ENCODE measurements around the gene DENND1B.

DENND1B gene

DNA sequence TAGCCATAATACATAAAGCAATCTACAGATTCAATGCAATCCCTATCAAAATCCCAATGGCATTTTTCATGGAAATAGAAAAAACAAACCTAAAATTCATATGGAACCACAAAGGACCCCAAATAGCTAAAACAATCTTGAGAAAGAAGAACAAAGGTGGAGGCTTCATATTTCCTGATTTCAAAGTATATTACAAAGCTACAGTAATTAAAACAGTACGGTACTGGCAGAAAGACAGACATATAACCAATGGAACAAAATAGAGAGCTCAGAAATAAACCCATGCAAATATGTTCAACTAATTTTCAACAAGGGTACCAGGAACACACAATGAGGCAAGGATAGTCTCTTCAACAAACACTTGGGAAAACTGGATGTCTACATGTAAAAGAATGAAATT, 87.0 kb downstream of the DENND1B start:
- Histone ChIP-seq H3K4me1 (ENCODE audit: control insufficient read depth, insufficient read depth, low read length) (peaks cover 11% of the 10 kb centered on the region; the same call in 1 of the 2 replicates), H3K9me3 (ENCODE audit: control insufficient read depth, insufficient read depth, low read depth, low read length) (no peaks in the 10 kb centered on the region), H3K36me3 (ENCODE audit: control insufficient read depth in 2 of 2, insufficient read depth in 1 of 2, low read length in 2 of 2) (no peaks in the 10 kb centered on the region), H3K4me3 (ENCODE audit: low read depth, low read length) (no peak overlapping the region), H3K27ac (ENCODE audit: extremely low read depth, low read depth, low read length) (no peak overlapping the region)
- peak; percentile 17; the same call in 1 of the 2 replicates for TF ChIP-seq TRIM28 (IDR thresholded peaks at IDR 0.05; ENCODE audit: borderline replicate concordance, low read length)
- TF ChIP-seq ZNF221 (tag by site-specific recombination; IDR thresholded peaks at IDR 0.05; ENCODE audit: borderline replicate concordance) = no peak
- no peak for TF ChIP-seq ZBTB21 (tag by site-specific recombination; IDR thresholded peaks at IDR 0.05)
- peak; percentile 6; the same call in 1 of the 2 replicates for TF ChIP-seq ZNF549 (tag by site-specific recombination; IDR thresholded peaks at IDR 0.05)
- TF ChIP-seq SETDB1 (IDR thresholded peaks at IDR 0.05; ENCODE audit: insufficient read length, low read length) = peak; percentile 70
- peak; percentile 59; the same call in 1 of the 2 replicates for TF ChIP-seq ZNF280D (tag by site-specific recombination; IDR thresholded peaks at IDR 0.05)
- no peak for TF ChIP-seq YY1 (tag by site-specific recombination; IDR thresholded peaks at IDR 0.05)
- TF ChIP-seq ZNF10 (tag by site-specific recombination; IDR thresholded peaks at IDR 0.05) = no peak
- no peak for TF ChIP-seq ZNF792 (tag by site-specific recombination; IDR thresholded peaks at IDR 0.05)
- TF ChIP-seq, protein P1, sequence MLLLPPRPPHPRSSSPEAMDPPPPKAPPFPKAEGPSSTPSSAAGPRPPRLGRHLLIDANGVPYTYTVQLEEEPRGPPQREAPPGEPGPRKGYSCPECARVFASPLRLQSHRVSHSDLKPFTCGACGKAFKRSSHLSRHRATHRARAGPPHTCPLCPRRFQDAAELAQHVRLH (tag by site-specific recombination; IDR thresholded peaks at IDR 0.05) = peak; percentile 70; the same call in 1 of the 2 replicates
- POLR2A ChIA-PET = no interaction called here
- CTCF ChIA-PET = no interaction called here

DNA sequence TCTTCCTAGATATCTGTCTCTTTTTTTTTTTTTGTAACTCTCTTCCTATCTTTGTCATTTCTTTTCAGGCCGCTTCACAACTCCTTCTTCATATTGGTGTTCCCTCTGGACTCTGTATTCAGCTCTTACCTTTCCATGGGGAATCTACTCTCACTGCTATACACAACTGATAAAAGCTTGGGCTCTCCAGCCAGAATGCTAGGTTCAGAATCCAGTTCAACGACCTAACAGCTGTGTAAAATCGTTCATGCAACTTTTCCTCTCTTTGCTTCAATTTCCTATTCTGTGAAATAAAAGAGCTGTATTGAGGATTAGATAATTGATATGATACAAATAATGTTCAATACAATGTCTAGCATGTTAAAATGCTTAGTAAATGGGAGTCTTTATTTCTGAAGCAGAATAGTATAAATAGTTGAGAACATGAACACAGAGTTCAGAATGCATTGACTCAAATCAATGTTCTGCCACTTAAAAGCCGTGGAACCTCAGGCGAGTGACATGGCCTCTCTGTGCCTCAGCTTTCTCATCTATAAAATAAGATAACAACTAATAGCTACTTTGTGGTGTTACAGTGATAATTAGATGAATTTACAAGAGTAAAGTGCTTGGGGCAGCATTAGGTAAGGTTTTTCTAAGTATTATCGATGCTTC, 88.5 kb downstream of the DENND1B start:
- no peaks in the 10 kb centered on the region for H3K36me3 ChIP-seq (ENCODE audit: control insufficient read depth in 2 of 2, insufficient read depth in 1 of 2, low read length in 2 of 2)
- ChIA-PET POLR2A (no interaction called here), CTCF (interaction anchor here (0.8 kb wide), 1 partner anchor 10 kb away, joined by 3 read pairs; no protein-coding TSS in a partner anchor)
- no peaks in the 10 kb centered on the region for H3K9me3 ChIP-seq (ENCODE audit: control insufficient read depth, insufficient read depth, low read depth, low read length)
- no peak for TF ChIP-seq ZNF280C (tag by site-specific recombination; IDR thresholded peaks at IDR 0.05)
- no peak for TF ChIP-seq ZNF596 (tag by site-specific recombination; IDR thresholded peaks at IDR 0.05)
- TF ChIP-seq ZNF341 (tag by site-specific recombination; IDR thresholded peaks at IDR 0.05; ENCODE audit: low read depth) = no peak
- no peak for TF ChIP-seq MEIS1 (CRISPR knock-in tag; IDR thresholded peaks at IDR 0.05; ENCODE audit: borderline replicate concordance)
- no peak for TF ChIP-seq ZNF24 (tag by site-specific recombination; IDR thresholded peaks at IDR 0.05)
- H3K4me3 ChIP-seq (ENCODE audit: low read depth, low read length) = no peak overlapping the region
- H3K27ac ChIP-seq (ENCODE audit: extremely low read depth, low read depth, low read length) = no peak overlapping the region
- H3K4me1 ChIP-seq (ENCODE audit: control insufficient read depth, insufficient read depth, low read length) = peaks cover 11% of the 10 kb centered on the region; the same call in 1 of the 2 replicates

DNA sequence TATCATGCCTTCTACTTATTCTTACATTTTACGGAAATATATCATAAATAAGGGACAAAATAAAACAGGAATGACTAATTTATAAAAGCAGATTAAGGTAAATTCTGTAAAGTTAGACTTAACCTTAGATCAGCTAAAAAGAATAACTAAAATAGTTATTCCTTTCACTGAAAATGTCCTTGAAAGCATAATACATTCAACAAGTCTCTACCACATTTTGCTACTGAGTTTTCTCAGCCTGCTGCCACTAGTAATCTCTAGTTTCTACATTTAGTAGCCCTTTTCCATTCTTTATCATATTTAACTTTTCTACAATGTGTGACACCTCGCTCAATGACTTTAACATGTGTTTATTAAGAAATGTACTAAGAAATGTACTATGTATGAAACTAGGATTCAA, 89.0 kb downstream of the DENND1B start:
- Histone ChIP-seq H3K9me3 (ENCODE audit: control insufficient read depth, insufficient read depth, low read depth, low read length) (no peaks in the 10 kb centered on the region), H3K27ac (ENCODE audit: extremely low read depth, low read depth, low read length) (no peak overlapping the region), H3K4me1 (ENCODE audit: control insufficient read depth, insufficient read depth, low read length) (peaks cover 11% of the 10 kb centered on the region; the same call in 1 of the 2 replicates), H3K4me3 (ENCODE audit: low read depth, low read length) (no peak overlapping the region), H3K36me3 (ENCODE audit: control insufficient read depth in 2 of 2, insufficient read depth in 1 of 2, low read length in 2 of 2) (no peaks in the 10 kb centered on the region)
- CTCF ChIA-PET = interaction anchor here (0.8 kb wide), 1 partner anchor 11 kb away, joined by 3 read pairs; no protein-coding TSS in a partner anchor
- TF ChIP-seq SCRT2 (tag by site-specific recombination; IDR thresholded peaks at IDR 0.05) (peak; percentile 83), ZNF280D (tag by site-specific recombination; IDR thresholded peaks at IDR 0.05) (no peak), SCRT1 (tag by site-specific recombination; IDR thresholded peaks at IDR 0.05; ENCODE audit: borderline replicate concordance) (peak; percentile 75; the same call in 1 of the 2 replicates)
- POLR2A ChIA-PET = no interaction called here
